ENCODE measurements around the gene ANKRD23.

DNA sequence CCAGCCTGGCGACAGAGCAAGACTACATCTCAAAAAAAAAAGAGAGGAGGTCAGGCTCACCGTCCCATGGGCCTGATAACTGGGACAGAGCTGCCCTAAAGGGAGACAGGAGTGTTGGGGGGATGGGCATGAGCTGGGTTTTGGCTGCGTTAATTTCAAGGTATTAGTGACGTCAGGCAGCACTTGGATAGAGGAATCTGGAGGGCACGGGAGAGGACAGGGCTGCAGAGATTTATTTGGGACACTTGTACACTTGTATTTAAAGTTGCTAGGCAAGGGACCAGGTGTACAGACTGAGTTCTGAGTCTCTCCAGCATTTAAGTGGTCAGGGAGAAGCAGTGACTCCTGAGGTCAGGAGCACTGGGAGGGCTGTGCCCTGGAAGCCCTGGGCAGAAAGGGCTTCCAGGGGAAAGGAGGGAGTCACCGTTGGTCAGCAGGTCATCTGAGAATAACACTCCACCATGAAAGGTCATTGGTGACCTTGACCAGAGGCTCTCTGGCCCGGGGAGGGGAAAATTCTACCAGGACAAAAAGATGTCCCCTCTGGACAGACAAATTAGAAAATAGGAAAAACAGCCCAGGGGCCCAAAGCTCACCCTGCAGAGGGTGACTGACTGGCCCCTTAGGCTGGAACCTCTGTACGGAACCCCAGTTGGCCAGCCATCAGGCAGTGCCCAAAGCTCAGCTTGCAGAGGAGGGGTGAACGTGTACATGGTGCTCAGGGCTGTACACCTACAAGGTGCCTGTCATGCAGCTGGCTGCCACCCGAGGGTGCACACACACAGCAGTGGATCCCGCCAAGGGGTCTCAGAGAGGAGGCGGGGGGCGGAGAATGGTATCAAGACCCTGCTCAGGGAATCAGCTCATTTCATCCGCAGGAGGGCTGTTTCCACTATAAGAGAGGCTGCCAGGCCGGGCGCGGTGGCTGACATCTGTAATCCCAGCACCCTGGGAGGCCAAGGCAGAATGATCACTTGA, 50.8 kb downstream of the ANKRD23 start:
- TF ChIP-seq, protein P1, sequence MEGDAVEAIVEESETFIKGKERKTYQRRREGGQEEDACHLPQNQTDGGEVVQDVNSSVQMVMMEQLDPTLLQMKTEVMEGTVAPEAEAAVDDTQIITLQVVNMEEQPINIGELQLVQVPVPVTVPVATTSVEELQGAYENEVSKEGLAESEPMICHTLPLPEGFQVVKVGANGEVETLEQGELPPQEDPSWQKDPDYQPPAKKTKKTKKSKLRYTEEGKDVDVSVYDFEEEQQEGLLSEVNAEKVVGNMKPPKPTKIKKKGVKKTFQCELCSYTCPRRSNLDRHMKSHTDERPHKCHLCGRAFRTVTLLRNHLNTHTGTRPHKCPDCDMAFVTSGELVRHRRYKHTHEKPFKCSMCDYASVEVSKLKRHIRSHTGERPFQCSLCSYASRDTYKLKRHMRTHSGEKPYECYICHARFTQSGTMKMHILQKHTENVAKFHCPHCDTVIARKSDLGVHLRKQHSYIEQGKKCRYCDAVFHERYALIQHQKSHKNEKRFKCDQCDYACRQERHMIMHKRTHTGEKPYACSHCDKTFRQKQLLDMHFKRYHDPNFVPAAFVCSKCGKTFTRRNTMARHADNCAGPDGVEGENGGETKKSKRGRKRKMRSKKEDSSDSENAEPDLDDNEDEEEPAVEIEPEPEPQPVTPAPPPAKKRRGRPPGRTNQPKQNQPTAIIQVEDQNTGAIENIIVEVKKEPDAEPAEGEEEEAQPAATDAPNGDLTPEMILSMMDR (IDR thresholded peaks at IDR 0.05; ENCODE audit: control extremely low read depth in 1 of 3, insufficient read depth in 1 of 3, low read depth in 1 of 3, low read length in 3 of 3): no peak
- TF ChIP-seq EZH2 (IDR thresholded peaks at IDR 0.05; ENCODE audit: low read depth, low read length, severe bottlenecking): no peak
- 0 out of 4 replicates have a peak, but pooled peaks of 1 of the 2 experiments have one; percentile 6 for TF ChIP-seq RAD21 (IDR thresholded peaks at IDR 0.05 in 1 of 2, conservative IDR thresholded peaks at IDR 0.05 in 1 of 2; ENCODE audit: low read depth in 2 of 2, low read length in 2 of 2)
- TF ChIP-seq SUZ12 (IDR thresholded peaks at IDR 0.05; ENCODE audit: low read length): no peak
- TF ChIP-seq, protein P2, sequence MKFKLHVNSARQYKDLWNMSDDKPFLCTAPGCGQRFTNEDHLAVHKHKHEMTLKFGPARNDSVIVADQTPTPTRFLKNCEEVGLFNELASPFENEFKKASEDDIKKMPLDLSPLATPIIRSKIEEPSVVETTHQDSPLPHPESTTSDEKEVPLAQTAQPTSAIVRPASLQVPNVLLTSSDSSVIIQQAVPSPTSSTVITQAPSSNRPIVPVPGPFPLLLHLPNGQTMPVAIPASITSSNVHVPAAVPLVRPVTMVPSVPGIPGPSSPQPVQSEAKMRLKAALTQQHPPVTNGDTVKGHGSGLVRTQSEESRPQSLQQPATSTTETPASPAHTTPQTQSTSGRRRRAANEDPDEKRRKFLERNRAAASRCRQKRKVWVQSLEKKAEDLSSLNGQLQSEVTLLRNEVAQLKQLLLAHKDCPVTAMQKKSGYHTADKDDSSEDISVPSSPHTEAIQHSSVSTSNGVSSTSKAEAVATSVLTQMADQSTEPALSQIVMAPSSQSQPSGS (IDR thresholded peaks at IDR 0.05; ENCODE audit: low read length): no peak
- TF ChIP-seq HDAC6 (IDR thresholded peaks at IDR 0.05; ENCODE audit: low read depth, low read length): no peak
- no peak for TF ChIP-seq FOSL1 (IDR thresholded peaks at IDR 0.05; ENCODE audit: insufficient read depth, low read depth, low read length)

Measured in H1 (cell line).